Measurements from ENCODE around the gene ASCC1.

ASCC1 gene

GRCh38 chr10:72081772-72082590 lies 134.1 kb downstream of the ASCC1 start:
- no peak for DNase-seq (ENCODE audit: low read depth)

GRCh38 chr10:72081210-72081609 lies 134.9 kb downstream of the ASCC1 start:
- DNase-seq (ENCODE audit: low read depth), result no peak

DNA sequence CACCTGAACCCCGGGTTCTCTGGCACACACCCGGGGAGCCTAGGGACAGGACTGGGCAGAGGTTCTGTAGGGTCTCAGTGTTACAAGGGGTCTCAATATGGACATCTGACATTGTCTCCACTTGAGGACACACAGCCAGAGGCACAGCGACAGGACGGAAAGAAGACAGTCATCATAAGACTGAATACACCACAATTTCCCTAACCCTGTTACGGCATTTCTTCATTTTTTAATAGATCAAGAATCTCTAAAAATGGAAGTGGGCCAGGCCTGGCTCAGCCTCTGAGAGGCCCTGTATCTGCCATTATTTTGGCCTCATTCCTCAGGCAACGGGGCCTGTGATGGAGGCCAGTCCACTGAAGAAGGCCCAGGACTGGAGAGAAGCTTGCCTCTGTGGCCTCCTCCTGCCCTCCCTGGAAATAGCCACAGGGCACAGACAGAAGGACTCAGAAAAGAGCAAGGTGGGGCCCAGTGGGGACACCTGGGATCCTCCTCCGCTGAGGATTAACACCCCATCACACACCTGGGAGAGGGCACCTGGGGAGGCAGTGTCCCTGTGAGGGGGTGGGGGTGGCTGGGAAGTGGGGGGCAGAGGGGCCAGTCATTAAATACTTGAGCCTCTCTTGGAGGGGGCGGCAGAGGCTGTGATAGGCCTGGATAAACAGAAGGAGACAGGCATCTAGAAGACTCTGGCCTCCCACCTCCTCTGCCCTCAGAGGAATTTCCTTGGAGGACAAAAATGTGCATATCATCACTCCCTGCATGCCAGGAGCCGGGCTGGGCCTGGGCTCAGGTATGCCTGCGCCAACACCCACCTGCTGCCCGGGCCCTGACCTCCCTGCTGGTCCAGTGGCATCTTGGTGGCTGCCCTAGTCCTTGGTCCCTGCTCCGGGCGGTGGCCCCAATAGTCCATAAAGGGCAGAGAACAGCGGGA lies 135.8 kb downstream of the ASCC1 start:
- DNase-seq (ENCODE audit: low read depth), result no peak

DNA sequence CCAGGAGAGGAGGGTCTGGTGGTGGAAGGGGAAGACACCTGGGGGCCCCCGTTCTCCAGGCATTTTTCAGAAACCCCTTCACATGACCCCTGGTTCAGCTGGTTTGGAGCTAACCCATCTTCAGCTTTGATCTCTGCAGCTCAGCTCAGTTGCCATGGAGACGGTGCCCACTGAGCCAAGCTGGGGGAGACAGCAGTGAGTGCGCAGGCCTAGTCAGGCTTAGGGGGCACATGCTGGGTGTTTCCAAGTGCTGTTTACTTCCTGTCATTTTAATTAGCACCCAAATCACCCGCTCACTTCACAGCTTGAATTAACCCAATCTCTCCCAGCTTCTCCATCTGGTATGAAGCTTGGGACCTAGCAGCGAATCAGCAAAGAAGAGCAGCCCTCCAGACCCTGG lies 136.7 kb downstream of the ASCC1 start:
- no peak for DNase-seq (ENCODE audit: low read depth)

DNA sequence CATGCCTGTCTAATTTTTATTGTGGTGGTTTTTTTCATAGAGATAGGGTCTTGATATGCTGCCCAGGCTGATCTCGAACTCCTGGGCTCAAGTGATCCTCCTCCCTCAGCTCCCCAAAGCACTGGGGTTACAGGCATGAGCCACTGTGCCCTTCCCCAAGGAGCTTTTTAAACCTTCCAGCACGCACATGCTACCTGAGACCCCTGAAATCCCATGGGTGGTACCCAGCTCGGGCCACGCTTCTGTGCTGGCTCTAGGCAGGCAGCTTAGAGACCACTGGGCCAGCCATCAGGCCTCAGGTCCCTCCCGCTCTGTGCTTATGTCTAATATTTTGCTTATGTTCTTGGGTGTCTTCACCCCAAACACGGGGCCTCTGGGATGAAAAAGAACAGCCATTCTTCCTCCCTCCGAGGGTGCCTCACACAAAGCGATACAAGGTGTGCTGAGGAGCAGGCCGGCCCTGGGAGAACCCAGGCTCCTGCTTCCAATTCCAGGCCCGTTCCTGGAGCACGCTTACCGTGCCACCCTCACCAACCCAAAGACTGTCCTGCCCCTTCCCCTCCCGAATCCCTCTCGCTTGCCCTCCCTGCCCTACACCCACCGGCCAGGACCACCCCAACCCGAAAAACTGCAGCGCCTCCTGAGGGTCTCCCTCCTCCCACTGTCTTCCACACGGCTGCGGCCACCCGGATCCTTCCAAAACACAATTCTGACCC lies 138.6 kb downstream of the ASCC1 start:
- DNase-seq (ENCODE audit: low read depth), result no peak

DNA sequence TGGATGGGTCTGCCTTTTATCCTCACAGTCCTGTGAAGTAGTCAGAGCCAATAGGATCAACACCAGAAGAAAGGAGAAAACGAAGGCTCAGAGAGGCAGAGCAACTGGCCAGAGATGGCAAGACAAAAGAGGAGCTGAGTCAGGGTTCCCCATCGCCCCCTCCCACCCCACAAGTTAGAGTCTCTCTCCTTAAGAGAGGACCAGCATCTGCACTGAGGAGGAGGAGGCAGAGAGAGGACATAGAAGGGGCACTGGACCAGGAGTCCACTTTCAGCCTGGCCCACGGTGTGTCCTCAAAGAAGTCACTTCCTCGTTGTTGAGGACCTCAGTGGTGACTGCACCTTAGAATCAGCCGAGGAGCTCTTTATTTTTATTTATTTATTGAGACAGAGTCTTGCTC lies 139.3 kb downstream of the ASCC1 start:
- DNase-seq (ENCODE audit: low read depth), result no peak

DNA sequence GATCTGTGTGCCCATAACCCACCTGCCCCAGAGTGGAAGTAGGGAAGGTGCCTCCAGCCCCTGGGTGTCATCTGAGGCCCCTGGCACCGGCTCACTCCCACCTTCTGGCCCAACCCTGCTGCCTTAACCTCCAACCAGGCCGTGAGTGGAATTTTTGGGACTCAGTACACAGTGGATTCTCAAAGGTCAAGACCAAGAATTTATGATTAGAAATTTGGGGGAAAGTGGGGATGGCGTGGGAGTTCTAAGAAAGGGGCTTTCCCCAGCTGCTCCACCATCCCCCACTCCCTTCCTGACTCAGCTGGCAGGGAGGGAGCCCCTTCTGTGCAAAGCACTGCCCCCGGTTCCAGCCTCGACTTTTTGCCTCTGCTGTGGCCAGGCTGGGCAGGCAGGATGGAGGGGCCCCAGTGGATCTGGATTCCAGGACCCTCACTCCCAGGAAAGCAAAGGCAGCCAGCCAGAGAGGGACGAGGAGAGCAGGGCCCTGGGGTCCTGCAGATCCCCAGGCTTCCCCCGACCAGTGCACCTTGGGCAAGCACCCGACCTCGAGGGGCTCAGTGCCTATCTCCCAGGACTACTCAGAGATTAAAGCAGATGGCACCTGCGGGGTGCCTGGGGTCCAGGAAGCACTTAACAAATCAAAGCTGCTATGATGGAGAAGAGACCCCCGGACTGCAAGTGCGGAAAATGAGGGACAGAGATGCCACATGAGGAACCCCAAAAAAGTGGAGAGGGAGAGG lies 140.5 kb downstream of the ASCC1 start:
- DNase-seq (ENCODE audit: low read depth), result no peak

DNA sequence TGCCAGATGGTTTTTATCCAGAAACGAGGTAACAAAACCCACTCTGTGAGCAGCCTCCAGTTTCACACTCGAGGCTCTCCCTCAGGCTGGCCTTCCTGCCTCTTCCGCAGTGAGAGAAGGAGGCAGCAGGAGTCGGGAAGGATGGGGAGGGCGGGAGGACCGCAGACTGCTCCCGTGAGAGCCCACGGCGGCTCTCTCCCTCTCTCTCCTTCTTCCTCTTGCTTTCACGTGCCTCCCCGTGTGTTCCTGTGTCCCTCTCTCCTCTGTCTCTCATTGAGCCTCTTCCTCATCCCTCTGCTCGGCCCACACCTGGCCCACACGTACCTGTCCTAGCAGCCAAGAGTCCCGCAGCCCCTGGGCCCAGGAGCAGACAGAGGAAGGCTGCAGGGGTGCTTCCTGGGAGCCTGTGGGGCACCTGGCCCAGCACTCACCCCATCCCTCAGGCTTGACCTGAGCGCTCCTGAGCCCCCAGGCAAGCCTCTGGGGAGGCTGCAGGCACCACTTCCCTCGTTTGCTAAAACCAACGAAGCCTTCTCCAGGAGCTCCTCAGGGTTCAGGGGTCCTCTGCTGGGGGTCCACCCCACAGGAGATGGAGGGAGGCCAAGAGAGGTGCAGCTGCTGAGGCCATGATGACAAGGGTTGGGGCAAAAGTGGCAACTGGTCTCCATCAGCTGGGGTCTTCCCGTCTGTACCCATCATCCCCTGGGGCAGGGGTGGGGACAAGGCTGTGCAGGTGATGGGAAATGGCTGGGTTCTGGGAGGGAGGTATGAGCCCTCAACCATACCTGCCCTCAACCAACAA lies 141.3 kb downstream of the ASCC1 start:
- DNase-seq (ENCODE audit: low read depth), result no peak

DNA sequence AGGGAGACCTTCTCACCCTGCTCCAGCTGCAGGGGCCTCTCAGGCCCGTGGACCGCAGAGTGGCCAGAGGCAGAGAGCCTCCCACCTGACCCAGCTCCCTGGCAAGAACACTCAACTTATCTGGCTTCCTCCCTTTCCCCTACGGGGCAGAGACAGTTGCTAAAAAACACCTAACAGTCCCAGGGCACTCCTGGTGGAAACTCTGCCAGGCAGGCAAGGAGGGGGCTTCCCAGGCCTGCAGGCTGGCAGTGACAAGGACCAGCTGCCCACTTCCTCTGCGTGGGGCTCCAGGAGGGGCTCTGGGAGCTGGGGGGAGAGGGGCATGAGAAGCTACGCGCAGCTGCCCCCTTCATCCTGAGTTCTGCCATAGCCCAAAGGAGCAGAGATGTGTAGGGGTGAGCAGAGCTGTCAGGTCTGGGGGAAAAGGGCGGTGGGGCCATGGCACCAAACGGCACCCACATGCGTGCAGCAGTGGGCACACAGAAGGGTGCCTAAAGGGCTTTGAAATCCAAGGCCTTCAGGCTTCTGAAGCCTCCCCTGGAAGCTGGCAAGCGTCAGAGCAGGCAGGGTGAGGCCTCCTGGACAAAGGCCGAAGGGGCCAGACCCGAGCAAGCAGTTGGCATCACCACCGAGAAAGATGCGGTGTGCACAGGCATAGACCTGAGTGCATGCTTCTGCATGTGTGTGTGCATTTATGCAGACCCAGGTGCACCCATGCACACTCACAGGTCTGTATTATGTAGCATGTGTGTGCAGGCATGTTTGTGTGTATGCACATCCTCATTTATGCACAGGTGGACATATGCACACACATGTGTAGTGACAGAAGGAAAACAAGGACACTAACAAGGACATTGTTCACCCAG lies 142.1 kb downstream of the ASCC1 start:
- DNase-seq (ENCODE audit: low read depth), result no peak

- no peak for DNase-seq (ENCODE audit: low read depth)
Observed at GRCh38 chr10:72072639-72073038, 143.4 kb downstream of the ASCC1 start.

GRCh38 chr10:72072046-72072445 lies 144.0 kb downstream of the ASCC1 start:
- no peak for DNase-seq (ENCODE audit: low read depth)

DNA sequence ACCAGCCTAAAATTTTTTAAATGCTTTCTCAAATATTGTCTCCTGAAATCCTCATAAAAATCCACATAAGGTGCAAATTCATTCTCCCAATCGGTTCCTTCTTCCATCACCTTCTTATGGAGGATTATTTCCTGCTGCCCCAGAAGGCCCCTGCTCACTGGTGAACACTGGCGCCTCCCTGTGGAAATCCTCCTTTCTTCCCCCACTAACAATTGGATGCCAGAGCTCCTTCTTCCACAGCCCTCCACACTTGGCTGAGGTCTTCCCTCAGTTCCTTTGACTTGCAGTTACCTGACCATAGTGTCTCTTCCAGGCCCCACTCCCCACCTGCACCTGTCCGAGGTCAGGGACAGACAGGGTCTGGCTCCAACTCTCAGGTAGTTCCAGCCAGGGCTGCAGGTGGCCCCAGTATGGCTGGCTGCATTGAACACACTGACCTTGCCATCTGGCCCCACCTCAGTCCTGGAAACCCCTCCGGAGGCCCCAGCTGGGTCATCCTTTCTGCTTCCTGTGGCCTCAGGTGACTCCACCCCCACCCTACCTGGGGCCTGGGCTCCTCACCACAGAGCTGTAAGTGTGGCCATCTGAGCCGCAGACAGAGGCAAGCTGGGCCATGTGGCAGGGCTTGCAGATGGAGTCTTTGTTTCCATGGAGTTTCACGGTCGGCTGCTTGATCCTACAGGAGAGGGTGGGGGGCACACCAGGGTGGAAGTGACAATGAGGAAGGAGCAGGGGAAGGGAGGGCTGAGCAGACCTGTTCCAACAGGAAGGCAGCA lies 146.1 kb downstream of the ASCC1 start:
- no peak for DNase-seq (ENCODE audit: low read depth)

DNA sequence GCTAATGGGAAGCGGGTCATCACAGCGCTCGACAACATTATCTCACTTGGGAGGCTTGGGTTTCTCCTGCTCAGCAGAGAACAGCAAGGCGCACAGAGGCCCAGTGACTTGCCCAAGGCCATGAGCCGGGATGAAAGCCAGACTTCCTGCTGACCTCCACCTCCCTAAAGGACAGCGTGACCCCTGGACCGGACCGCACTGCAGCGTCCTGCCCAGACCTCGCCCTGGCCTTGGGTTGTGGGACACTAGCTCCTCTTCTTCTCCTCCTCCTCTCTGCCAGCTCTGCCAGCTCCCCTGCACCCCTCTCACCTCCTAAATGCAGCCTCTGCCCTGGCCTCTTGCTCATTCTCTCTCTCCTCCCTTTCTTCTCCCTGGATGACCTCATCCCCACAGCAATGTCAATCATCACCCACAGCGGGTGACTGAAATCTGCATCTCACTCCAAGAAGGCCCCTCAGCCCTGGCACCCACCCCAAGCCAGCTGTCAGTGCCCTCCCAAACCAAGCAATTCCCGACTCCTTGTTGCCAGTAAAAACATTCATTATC lies 147.1 kb downstream of the ASCC1 start:
- DNase-seq (ENCODE audit: low read depth), result no peak

- DNase-seq (ENCODE audit: low read depth), result no peak
Observed at GRCh38 chr10:72068126-72068765, 147.8 kb downstream of the ASCC1 start.

- DNase-seq (ENCODE audit: low read depth), result no peak
Observed at GRCh38 chr10:72067463-72068125, 148.5 kb downstream of the ASCC1 start.

DNA sequence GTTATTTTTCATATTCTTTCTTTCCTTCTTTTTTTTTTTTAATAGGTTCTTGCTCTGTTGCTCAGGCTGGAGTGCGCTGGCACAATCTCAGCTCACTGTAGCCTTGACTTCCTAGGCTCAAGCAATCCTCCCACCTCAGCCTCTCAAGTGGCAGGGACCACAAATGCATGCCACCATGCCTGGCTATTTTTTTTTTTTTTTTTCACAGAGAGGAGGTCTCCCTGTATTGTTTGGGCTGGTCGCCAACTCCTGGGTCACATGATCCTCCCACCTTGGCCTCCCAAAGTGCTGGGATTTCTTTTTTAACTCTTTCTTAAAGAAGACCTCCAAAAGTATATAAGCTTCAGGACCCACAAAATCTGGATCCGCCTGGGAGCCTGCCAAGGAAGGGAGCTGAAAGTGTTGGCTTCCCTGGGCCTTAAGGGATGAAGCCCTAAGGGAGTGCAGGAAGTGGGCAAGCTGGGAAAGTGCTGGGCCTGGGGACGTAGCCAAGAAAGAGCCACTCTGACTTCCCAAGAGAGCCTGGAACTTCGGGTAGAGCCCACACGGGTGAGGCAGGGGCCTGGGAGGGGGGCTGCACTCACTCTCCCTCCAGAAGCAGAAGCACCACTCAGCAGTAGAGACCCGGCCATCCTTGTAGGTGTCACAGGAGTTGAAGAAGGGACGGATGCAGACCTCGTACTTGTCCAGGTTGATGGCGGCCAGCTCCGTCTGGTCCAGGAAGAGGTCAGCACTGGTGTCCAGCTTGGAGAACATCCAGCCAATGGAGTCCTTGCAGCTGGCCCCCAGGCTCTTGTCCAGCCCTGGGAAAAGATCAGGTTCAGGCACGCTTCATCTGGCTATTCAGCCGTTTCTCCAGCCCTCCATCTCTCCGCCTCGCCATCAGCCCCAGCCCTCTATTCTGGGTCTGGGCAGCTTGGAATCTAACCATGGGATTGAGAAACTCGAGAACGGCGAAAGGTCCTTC lies 149.5 kb downstream of the ASCC1 start:
- DNase-seq (ENCODE audit: low read depth), result no peak

Measured in fibroblast of gingiva (primary cell).